Panc1 (cell line): ENCODE measurements around the gene STARD10. TPM values are rescaled to one million over a fixed set of nuclear protein-coding genes. Genes with fewer than 3 reads are reported as not detected.

Experiments
- ATAC-seq: fragments of 200-7000 bp; cut with Tn5 transposase; 2 replicates; pipeline ENCODE4 v1.9.1; 2020; ENCODE audit warnings: mild to moderate bottlenecking, moderate library complexity
- BruUV-seq: library from RNA; stranded (reverse); fragments of 400-500 nt; replicated peaks from 2 replicates; lab custom pipeline; 2021; lab: Mats Ljungman, UMichigan
- CTCF ChIA-PET: fragments of 300-600 bp; sonication (Branson Sonifier 250); formaldehyde crosslinking; loops from one replicate; lab custom pipeline; 2022; ENCODE audit warnings: antibody characterized with exemption; lab: Charles Lee
- POLR2A ChIA-PET: fragments of 300-600 bp; sonication (Branson Sonifier 250); formaldehyde crosslinking; loops from one replicate; lab custom pipeline; 2022; ENCODE audit warnings: antibody characterized with exemption; lab: Charles Lee
- DNase-seq: peaks from one replicate; pipeline ENCODE4 v3.0.0-alpha.2; 2010; ENCODE audit warnings: low read depth, low spot score
- H3K27ac ChIP-seq: 2 replicates; pipeline ENCODE4 v1.5.1; 2011; ENCODE audit warnings: mild to moderate bottlenecking, low read length, inconsistent platforms
- H3K27me3 ChIP-seq: fragments of 200-500 bp; sonication (Bioruptor generic); 2 replicates; pipeline ENCODE4 v1.6.0; 2014; ENCODE audit warnings: low read length, inconsistent platforms; ENCODE audit not compliant: control insufficient read depth, insufficient read depth
- H3K36me3 ChIP-seq: fragments of 200-500 bp; sonication (Bioruptor generic); 2 replicates; pipeline ENCODE4 v1.5.1; 2014; ENCODE audit warnings: inconsistent platforms, mild to moderate bottlenecking, low read length, moderate library complexity; ENCODE audit not compliant: control insufficient read depth, insufficient read depth
- H3K4me1 ChIP-seq: 2 replicates; pipeline ENCODE4 v1.5.1; 2011; ENCODE audit warnings: inconsistent platforms, mild to moderate bottlenecking, low read length, moderate library complexity; ENCODE audit not compliant: control insufficient read depth, insufficient read depth
- H3K4me3 ChIP-seq, 2 experiments: 2 replicates each; pipeline ENCODE4 v1.5.1; 2011 to 2012; ENCODE audit warnings: low read depth in 2 of 2, low read length in 2 of 2, mild to moderate bottlenecking in 2 of 2, inconsistent platforms in 1 of 2, moderate library complexity in 1 of 2
- H3K9me3 ChIP-seq: fragments of 200-500 bp; sonication (Bioruptor generic); 2 replicates; pipeline ENCODE4 v1.5.1; 2014; ENCODE audit warnings: low read depth, mild to moderate bottlenecking, inconsistent platforms, low read length, moderate library complexity; ENCODE audit not compliant: control insufficient read depth, insufficient read depth
- CTCF ChIP-seq: fragments of 450-650 bp; IDR thresholded peaks from 2 replicates; pipeline ENCODE4 v1.5.1; 2017; ENCODE audit warnings: mild to moderate bottlenecking
- POLR2AphosphoS5 ChIP-seq: IDR thresholded peaks from 2 replicates; pipeline ENCODE4 v1.6.1; 2012; ENCODE audit warnings: mild to moderate bottlenecking, low read depth, low read length, moderate library complexity
- REST ChIP-seq, 2 experiments: IDR thresholded peaks; 2 replicates each; pipeline ENCODE4 v1.6.1; 2011 to 2012; ENCODE audit warnings: low read depth in 2 of 2, control low read depth in 1 of 2, low read length in 1 of 2, mild to moderate bottlenecking in 1 of 2, moderate library complexity in 1 of 2; ENCODE audit not compliant: insufficient read depth in 1 of 2
- SIN3A ChIP-seq: IDR thresholded peaks from 2 replicates; pipeline ENCODE4 v1.6.1; 2012; ENCODE audit warnings: low read depth, mild to moderate bottlenecking, low read length, moderate library complexity, borderline replicate concordance; ENCODE audit not compliant: insufficient read depth
- TCF7L2 ChIP-seq: IDR thresholded peaks from 2 replicates; pipeline ENCODE4 v1.6.1; 2011; ENCODE audit warnings: mild to moderate bottlenecking, low read depth, low read length, inconsistent platforms
- in situ Hi-C: cut with HindIII; loops from 2 replicates; pipeline ENCODE4 v1.10.0; 2016; ENCODE audit warnings: low sequenced_read_pairs, low pct_unique_long_range_greater_than_20kb
- intact Hi-C: fragments of 100-400 bp; cut with micrococcal nuclease; formaldehyde crosslinking; loops from one replicate; pipeline ENCODE4 v1.10.0; 2022; ENCODE audit not compliant: unreplicated experiment
- total RNA-seq: library from RNA; stranded (reverse); gene quantifications from one replicate; pipeline ENCODE4 v1.2.1, GENCODE V29; 2021; ENCODE audit not compliant: unreplicated experiment

Gene STARD10
- total RNA-seq, 1 experiment from 2014 or later, result 32.1 TPM

- CTCF ChIA-PET, result interaction anchor here (0.5 to 1.2 kb wide), 2 partner anchors 17 to 67 kb away, joined by 3 to 4 read pairs; partner anchors contain the start of gene STARD10
- Histone ChIP-seq H3K27me3 (no peaks in the 10 kb centered on the region), H3K4me1 (peaks cover 4% of the 10 kb centered on the region), H3K9me3 (no peaks in the 10 kb centered on the region), H3K4me3 (no peak overlapping the region), H3K27ac (no peak overlapping the region), H3K36me3 (no peaks in the 10 kb centered on the region)
- BruUV-seq, result no TSS peak
- POLR2A ChIA-PET, result no interaction called here
- DNase-seq (no peak), ATAC-seq (no peak)
- intact Hi-C loops, result loop anchor here (5.0 kb wide), 2 partner anchors 65 to 450 kb away; partner anchors contain the start of gene STARD10
- TF ChIP-seq POLR2AphosphoS5, result no peak
- TF ChIP-seq CTCF, result no peak
- no peak for TF ChIP-seq REST (IDR thresholded peaks at IDR 0.05; ENCODE audit: insufficient read depth in 1 of 2, low read depth in 2 of 2, low read length in 1 of 2)
- no peak for TF ChIP-seq TCF7L2
- TF ChIP-seq SIN3A, result no peak
- in situ Hi-C loops, result no loop called here
Measured at GRCh38 chr11:72727521-72727920, 66.3 kb downstream of the STARD10 start.

- H3K9me3 ChIP-seq, result no peaks in the 10 kb centered on the region
- DNase-seq (no peak), ATAC-seq (no peak)
- intact Hi-C loops, result loop anchor here (5.0 kb wide), 2 partner anchors 66 to 451 kb away; partner anchors contain the start of gene STARD10
- H3K27me3 ChIP-seq, result no peaks in the 10 kb centered on the region
- ChIA-PET CTCF (interaction anchor here (0.5 to 2.1 kb wide), 4 partner anchors 10 to 68 kb away, joined by 3 to 25 read pairs (median 4); partner anchors contain the start of gene STARD10), POLR2A (no interaction called here)
- peaks cover 11% of the 10 kb centered on the region for H3K4me1 ChIP-seq
- in situ Hi-C loops, result no loop called here
- H3K27ac ChIP-seq, result no peak overlapping the region
- TF ChIP-seq TCF7L2 (no peak), POLR2AphosphoS5 (no peak), REST (IDR thresholded peaks at IDR 0.05; ENCODE audit: insufficient read depth in 1 of 2, low read depth in 2 of 2, low read length in 1 of 2) (no peak), SIN3A (no peak), CTCF (no peak)
- BruUV-seq, result no TSS peak
- H3K4me3 ChIP-seq, result no peak overlapping the region
- H3K36me3 ChIP-seq, result no peaks in the 10 kb centered on the region
Measured at GRCh38 chr11:72726266-72727220, 67.3 kb downstream of the STARD10 start.
